H1 (cell line): ENCODE data around the gene PSMD5. TPM values are rescaled to one million over a fixed set of nuclear protein-coding genes. Genes with fewer than 3 reads are reported as not detected.
"Not testable (repeated sequence)": the region's sequence is repeated elsewhere in the genome, so short reads cannot be mapped to it uniquely, and the experiment has no call there.

ENCODE experiments used
- CTCF ChIA-PET: fragments of 300-600 bp; sonication (Branson Sonifier 250); formaldehyde crosslinking; loops from one replicate; lab custom pipeline; 2021; ENCODE audit not compliant: partially characterized antibody; lab: Charles Lee
- POLR2A ChIA-PET: fragments of 300-600 bp; sonication (Branson Sonifier 250); formaldehyde crosslinking; loops from one replicate; lab custom pipeline; 2021; ENCODE audit warnings: inconsistent platforms; ENCODE audit not compliant: partially characterized antibody; lab: Charles Lee
- DNase-seq, 2 experiments: peaks; one replicate each; pipeline versions ENCODE4 v3.0.0 to v3.0.0-alpha.2; 2010 to 2022; ENCODE audit warnings: low spot score in 2 of 2, low read depth in 1 of 2, mixed read lengths in 1 of 2
- FAIRE-seq: peaks from 2 replicates; lab custom pipeline; 2011; peaks lifted over from hg19 to GRCh38; lab: Jason Lieb, UNC
- H2AFZ ChIP-seq: 2 replicates; pipeline ENCODE4 v1.8.1; 2012; ENCODE audit warnings: low read length, inconsistent platforms
- H2AK5ac ChIP-seq: 2 replicates; pipeline ENCODE4 v1.6.1; 2013; ENCODE audit warnings: low read depth, low read length
- H2BK120ac ChIP-seq: replicated peaks from 2 replicates; pipeline ENCODE3; 2013; ENCODE audit warnings: low read depth, low read length, inconsistent platforms
- H2BK12ac ChIP-seq: 2 replicates; pipeline ENCODE4 v1.6.1; 2013; ENCODE audit warnings: low read depth, low read length
- H2BK15ac ChIP-seq: 2 replicates; pipeline ENCODE4 v1.6.1; 2013; ENCODE audit warnings: low read length
- H2BK20ac ChIP-seq: 2 replicates; pipeline ENCODE4 v1.6.1; 2013; ENCODE audit warnings: low read length
- H2BK5ac ChIP-seq: 2 replicates; pipeline ENCODE4 v1.6.1; 2013; ENCODE audit warnings: low read depth, low read length
- H3K14ac ChIP-seq: 2 replicates; pipeline ENCODE4 v1.6.1; 2013; ENCODE audit warnings: inconsistent platforms; ENCODE audit not compliant: insufficient read length
- H3K18ac ChIP-seq: 2 replicates; pipeline ENCODE4 v1.6.1; 2013; ENCODE audit warnings: low read length; ENCODE audit errors: extremely low read depth
- H3K23ac ChIP-seq: 2 replicates; pipeline ENCODE4 v1.6.1; 2013; ENCODE audit warnings: inconsistent platforms; ENCODE audit not compliant: insufficient read length
- H3K23me2 ChIP-seq: 2 replicates; pipeline ENCODE4 v1.6.1; 2013; ENCODE audit warnings: low read depth, low read length
- H3K27ac ChIP-seq: 2 replicates; pipeline ENCODE4 v1.6.1; 2011; ENCODE audit warnings: low read depth, low read length, inconsistent platforms
- H3K27me3 ChIP-seq, 4 experiments: replicated peaks in 1 of 4; 1 replicate in 1 of 4; 2 replicates in 3 of 4; pipeline versions ENCODE4 v1.6.1 to v1.8.1; 2011 to 2013; ENCODE audit warnings: low read length in 3 of 4, mild to moderate bottlenecking in 3 of 4, inconsistent platforms in 2 of 4, mixed read lengths in 2 of 4, moderate library complexity in 1 of 4; ENCODE audit not compliant: control insufficient read depth in 3 of 4, insufficient read depth in 3 of 4; ENCODE audit errors: extremely low read depth in 1 of 4
- H3K36me3 ChIP-seq, 4 experiments: 2 replicates each; pipeline versions ENCODE4 v1.6.1 to v1.8.1; 2011 to 2013; ENCODE audit warnings: mild to moderate bottlenecking in 4 of 4, low read length in 3 of 4, moderate library complexity in 2 of 4, control low read depth in 1 of 4, inconsistent platforms in 1 of 4; ENCODE audit not compliant: insufficient read depth in 4 of 4, control insufficient read depth in 2 of 4
- H3K4ac ChIP-seq: replicated peaks from 2 replicates; pipeline ENCODE3; 2013; ENCODE audit warnings: low read length, low read depth, mixed read lengths, inconsistent platforms; ENCODE audit not compliant: insufficient read length
- H3K4me1 ChIP-seq, 4 experiments: replicated peaks in 1 of 4; 1 replicate in 1 of 4; 2 replicates in 3 of 4; pipeline versions ENCODE4 v1.6.1 to v1.8.1; 2011 to 2013; ENCODE audit warnings: low read length in 3 of 4, inconsistent platforms in 2 of 4, mixed read lengths in 1 of 4; ENCODE audit not compliant: insufficient read depth in 4 of 4, control insufficient read depth in 3 of 4
- H3K4me2 ChIP-seq, 2 experiments: 2 replicates each; pipeline versions ENCODE4 v1.6.1 to v1.8.1; 2011 to 2013; ENCODE audit warnings: low read depth in 2 of 2, low read length in 2 of 2, control low read depth in 1 of 2, inconsistent platforms in 1 of 2, mild to moderate bottlenecking in 1 of 2; ENCODE audit not compliant: insufficient read depth in 1 of 2
- H3K4me3 ChIP-seq, 4 experiments: fragments of 200-600, 300-600 bp in 1 of 4; sonication (generic), shearing (Covaris generic), sonication (Bioruptor Twin) in 1 of 4; 2 replicates each; pipeline versions ENCODE4 v1.5.1 to v1.8.1; 2011 to 2016; ENCODE audit warnings: low read length in 4 of 4, low read depth in 3 of 4, control low read depth in 2 of 4, inconsistent platforms in 2 of 4, mild to moderate bottlenecking in 2 of 4, mixed read lengths in 1 of 4, moderate library complexity in 1 of 4; ENCODE audit not compliant: insufficient read depth in 2 of 4; ENCODE audit errors: extremely low read depth in 1 of 4
- H3K56ac ChIP-seq: replicated peaks from 2 replicates; pipeline ENCODE3; 2013; ENCODE audit warnings: low read depth, mild to moderate bottlenecking, mixed read lengths, low read length, inconsistent platforms; ENCODE audit not compliant: insufficient read length
- H3K79me1 ChIP-seq: 2 replicates; pipeline ENCODE4 v1.6.1; 2013; ENCODE audit warnings: low read depth, low read length, control low read depth
- H3K79me2 ChIP-seq, 2 experiments: 2 replicates each; pipeline versions ENCODE4 v1.6.1 to v1.8.1; 2012 to 2013; ENCODE audit warnings: low read length in 2 of 2, mild to moderate bottlenecking in 2 of 2, inconsistent platforms in 1 of 2; ENCODE audit not compliant: insufficient read depth in 2 of 2, control insufficient read depth in 1 of 2
- H3K9ac ChIP-seq, 4 experiments: replicated peaks in 1 of 4; 1 replicate in 1 of 4; 2 replicates in 3 of 4; pipeline versions ENCODE4 v1.6.1 to v1.8.1; 2011 to 2013; ENCODE audit warnings: low read depth in 3 of 4, low read length in 3 of 4, control low read depth in 2 of 4, mild to moderate bottlenecking in 2 of 4, moderate library complexity in 2 of 4, inconsistent platforms in 1 of 4; ENCODE audit errors: extremely low read depth in 1 of 4
- H3K9me3 ChIP-seq, 2 experiments: 2 replicates each; pipeline versions ENCODE4 v1.6.1 to v1.8.1; 2012 to 2013; ENCODE audit warnings: mild to moderate bottlenecking in 2 of 2, moderate library complexity in 2 of 2, control low read depth in 1 of 2, inconsistent platforms in 1 of 2, low read depth in 1 of 2, low read length in 1 of 2, mixed read lengths in 1 of 2; ENCODE audit not compliant: insufficient read depth in 2 of 2
- H4K20me1 ChIP-seq, 2 experiments: replicated peaks in 1 of 2; 2 replicates each; pipeline versions ENCODE3 to v1.8.1; 2011 to 2013; ENCODE audit warnings: inconsistent platforms in 2 of 2, low read length in 2 of 2, mild to moderate bottlenecking in 1 of 2; ENCODE audit not compliant: insufficient read depth in 2 of 2, control insufficient read depth in 1 of 2
- H4K5ac ChIP-seq: 2 replicates; pipeline ENCODE4 v1.6.1; 2013; ENCODE audit warnings: low read length, low read depth, mixed read lengths, inconsistent platforms; ENCODE audit not compliant: insufficient read length
- H4K8ac ChIP-seq: 2 replicates; pipeline ENCODE4 v1.8.0; 2013; ENCODE audit warnings: mild to moderate bottlenecking, moderate library complexity, low read length, inconsistent platforms; ENCODE audit not compliant: insufficient read depth; ENCODE audit errors: extremely low read depth
- H4K91ac ChIP-seq: replicated peaks from 2 replicates; pipeline ENCODE3; 2013; ENCODE audit warnings: low read length, mixed read lengths, inconsistent platforms; ENCODE audit not compliant: insufficient read length
- EP300 ChIP-seq, 2 experiments: IDR thresholded peaks; 1 replicate in 1 of 2; 2 replicates in 1 of 2; pipeline ENCODE4 v1.6.1; 2011 to 2012; ENCODE audit warnings: low read depth in 2 of 2, low read length in 2 of 2, mild to moderate bottlenecking in 2 of 2, borderline replicate concordance in 1 of 2, inconsistent platforms in 1 of 2, moderate library complexity in 1 of 2
- KDM5A ChIP-seq: fragments of 200-600 bp; IDR thresholded peaks from 2 replicates; pipeline ENCODE4 v1.7.1; 2012; ENCODE audit warnings: mild to moderate bottlenecking, low read length, inconsistent platforms, mixed read lengths
- NRF1 ChIP-seq: IDR thresholded peaks from 2 replicates; pipeline ENCODE4 v1.6.1; 2011; ENCODE audit warnings: mild to moderate bottlenecking, low read depth, low read length, improper control_type of control experiment
- POLR2A ChIP-seq, 2 experiments: IDR thresholded peaks; 1 replicate in 1 of 2; 2 replicates in 1 of 2; pipeline ENCODE4 v1.6.1; 2011; ENCODE audit warnings: low read depth in 2 of 2, low read length in 2 of 2, mild to moderate bottlenecking in 2 of 2; ENCODE audit errors: control extremely low read depth in 1 of 2
- SAP30 ChIP-seq: fragments of 300-600 bp; sonication (generic); IDR thresholded peaks from 2 replicates; pipeline ENCODE4 v1.7.1; 2012; ENCODE audit warnings: low read length, moderate library complexity, mild to moderate bottlenecking, inconsistent platforms; ENCODE audit not compliant: insufficient read depth, insufficient replicate concordance
- WGBS, 2 experiments: shearing (Covaris generic) in 1 of 2; methylation state at CpG; one replicate each; pipeline versions ENCODE4 v1.1.6 to v1.1.7; 2013 to 2015; ENCODE audit warnings: low lambda C conversion rate in 2 of 2, mixed read lengths in 2 of 2, inconsistent platforms in 1 of 2, low coverage in 1 of 2, missing lambda C conversion rate in 1 of 2; ENCODE audit not compliant: insufficient replicate concordance in 2 of 2, insufficient coverage in 1 of 2, insufficient read length in 1 of 2; ENCODE audit errors: extremely low coverage in 1 of 2, missing lambda C conversion rate in 1 of 2; 5-methylcytosine and 5-hydroxymethylcytosine counted together
- polyA plus RNA-seq, 7 experiments: library from polyadenylated mRNA; depleted of rRNA in 3 of 7; stranded (reverse) in 5 of 7; unstranded in 2 of 7; fragments of >200 nt in 5 of 7; fragments of 200-250 nt in 2 of 7; gene quantifications; 1 replicate in 5 of 7; 2 replicates in 1 of 7; 4 replicates in 1 of 7; pipeline versions ENCODE4 v1.2.1 to v1.2.3, GENCODE V29; 2011 to 2013; ENCODE audit warnings: missing spikeins in 2 of 7, mixed read lengths in 2 of 7
- total RNA-seq: library from RNA; stranded (reverse); fragmentation: NEBNext Ultra II Directional; extraction: Animal tissue kit (Norgen Biotek cat#: 25700); gene quantifications from 2 replicates; pipeline ENCODE4 v1.2.1, GENCODE V29; 2021
- TF ChIP-seq, protein P1 (sequence below): IDR thresholded peaks from 2 replicates; pipeline ENCODE4 v1.6.1; 2012; ENCODE audit warnings: inconsistent platforms

Gene PSMD5
- total and polyA plus RNA-seq, 2 of the 8 experiments (the other 6 are each of a cell fraction or from before 2014, with no cell fraction given) = 19.2 to 30.5 TPM

DNA sequence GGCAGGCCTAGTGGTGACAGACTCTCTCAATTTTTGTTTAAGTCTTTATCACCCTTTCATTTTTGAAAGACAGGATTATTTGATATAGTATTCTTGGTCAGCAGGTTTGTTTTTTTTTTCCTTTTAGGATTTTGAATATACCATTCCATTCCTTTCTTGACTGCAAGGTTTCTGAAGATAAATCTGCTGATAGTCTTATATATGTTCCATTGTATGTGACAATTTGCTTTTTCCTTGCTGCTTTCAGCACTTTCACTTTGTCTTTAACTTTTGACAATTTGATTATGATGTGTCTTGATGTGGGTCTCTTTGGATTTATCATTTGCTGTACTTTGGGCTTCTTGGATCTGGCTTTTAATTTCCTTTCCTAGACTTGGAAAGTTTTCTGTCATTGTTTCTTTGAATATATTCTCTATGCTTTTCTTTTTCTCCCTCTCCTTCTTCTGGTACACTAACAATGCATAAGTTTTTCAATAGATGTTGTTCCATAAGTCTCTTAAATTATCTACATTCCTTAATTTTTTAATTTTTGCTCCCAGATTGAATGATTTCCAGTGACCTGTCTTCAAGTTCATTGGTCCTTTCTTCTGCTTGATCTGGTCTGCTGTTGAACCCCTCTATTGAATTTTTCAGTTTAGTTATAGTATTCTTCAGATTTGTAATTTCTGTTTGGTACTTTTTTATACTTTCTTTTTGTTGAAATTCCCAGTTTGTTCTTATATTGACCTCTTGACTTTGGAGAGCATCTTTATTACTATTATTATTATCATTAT is 34.9 kb downstream of the PSMD5 start (continued):
- TF ChIP-seq EP300 (IDR thresholded peaks at IDR 0.05; ENCODE audit: borderline replicate concordance in 1 of 2, low read depth in 2 of 2, low read length in 2 of 2) = no peak
- TF ChIP-seq KDM5A = no peak
- TF ChIP-seq POLR2A (IDR thresholded peaks at IDR 0.05; ENCODE audit: control extremely low read depth in 1 of 2, low read depth in 2 of 2, low read length in 2 of 2) = no peak
- TF ChIP-seq, protein P1, sequence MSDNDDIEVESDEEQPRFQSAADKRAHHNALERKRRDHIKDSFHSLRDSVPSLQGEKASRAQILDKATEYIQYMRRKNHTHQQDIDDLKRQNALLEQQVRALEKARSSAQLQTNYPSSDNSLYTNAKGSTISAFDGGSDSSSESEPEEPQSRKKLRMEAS = no peak
- TF ChIP-seq SAP30 = no peak
- TF ChIP-seq NRF1 = no peak

DNA sequence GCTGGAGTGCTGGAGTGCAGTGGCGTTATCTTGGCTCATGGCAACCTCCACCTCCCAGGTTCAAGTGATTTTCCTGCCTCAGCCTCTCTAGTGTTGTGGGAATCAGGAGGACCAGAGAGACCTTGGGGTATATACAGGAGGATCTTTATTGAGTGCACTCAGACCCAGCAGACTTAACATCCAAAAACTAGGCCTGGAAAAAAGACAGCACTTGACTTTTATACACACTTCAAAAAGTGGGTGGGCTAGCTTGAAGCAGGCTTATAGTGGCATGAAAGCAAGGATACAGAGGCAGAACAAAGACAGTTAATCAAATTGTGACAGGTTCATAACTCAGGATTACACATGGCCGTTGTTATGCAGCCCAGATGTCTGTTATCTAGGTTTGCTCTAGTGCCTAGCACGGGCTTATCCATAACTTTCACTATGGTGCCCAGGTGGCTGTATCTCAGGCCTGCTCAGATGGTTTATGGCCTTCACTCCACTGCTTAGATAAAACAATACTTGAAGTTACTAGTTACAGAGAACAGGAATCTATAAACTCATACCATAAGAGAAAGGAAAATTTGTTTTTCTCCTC is 37.8 kb downstream of the PSMD5 start:
- H2BK12ac ChIP-seq, H2BK120ac ChIP-seq, H2AK5ac ChIP-seq, H3K56ac ChIP-seq, H3K23ac ChIP-seq, H2BK5ac ChIP-seq, H4K8ac ChIP-seq, H2BK20ac ChIP-seq, H3K4me2 ChIP-seq, H3K4ac ChIP-seq, H2BK15ac ChIP-seq, H4K91ac ChIP-seq, CTCF ChIA-PET, H3K27me3 ChIP-seq, DNase-seq, H3K14ac ChIP-seq, H3K4me1 ChIP-seq, H3K27ac ChIP-seq, FAIRE-seq, H2AFZ ChIP-seq, H3K18ac ChIP-seq, H3K79me2 ChIP-seq, H4K5ac ChIP-seq, H4K20me1 ChIP-seq, H3K36me3 ChIP-seq, H3K4me3 ChIP-seq, H3K23me2 ChIP-seq, H3K9me3 ChIP-seq, H3K9ac ChIP-seq, H3K79me1 ChIP-seq, POLR2A ChIA-PET: not testable (repeated sequence)
- WGBS, 2 experiments = 94% methylated on average over 3 of the region's 3 CpGs; no CpG with 5 or more reads in 1 of the 2 experiments
